MM.1S (cell line): ENCODE data around the gene NUP62.

Experiments
- EZH2phosphoT487 ChIP-seq: fragments of 300-600 bp; sonication (generic); IDR thresholded peaks from 2 replicates; pipeline ENCODE4 v1.6.1; 2018; ENCODE audit warnings: antibody characterized with exemption, low read length
- TF ChIP-seq, protein P1 (sequence below): fragments of 300-600 bp; sonication (generic); IDR thresholded peaks from 2 replicates; pipeline ENCODE4 v1.5.1; 2016; ENCODE audit warnings: antibody characterized with exemption, low read length, mixed read lengths

DNA sequence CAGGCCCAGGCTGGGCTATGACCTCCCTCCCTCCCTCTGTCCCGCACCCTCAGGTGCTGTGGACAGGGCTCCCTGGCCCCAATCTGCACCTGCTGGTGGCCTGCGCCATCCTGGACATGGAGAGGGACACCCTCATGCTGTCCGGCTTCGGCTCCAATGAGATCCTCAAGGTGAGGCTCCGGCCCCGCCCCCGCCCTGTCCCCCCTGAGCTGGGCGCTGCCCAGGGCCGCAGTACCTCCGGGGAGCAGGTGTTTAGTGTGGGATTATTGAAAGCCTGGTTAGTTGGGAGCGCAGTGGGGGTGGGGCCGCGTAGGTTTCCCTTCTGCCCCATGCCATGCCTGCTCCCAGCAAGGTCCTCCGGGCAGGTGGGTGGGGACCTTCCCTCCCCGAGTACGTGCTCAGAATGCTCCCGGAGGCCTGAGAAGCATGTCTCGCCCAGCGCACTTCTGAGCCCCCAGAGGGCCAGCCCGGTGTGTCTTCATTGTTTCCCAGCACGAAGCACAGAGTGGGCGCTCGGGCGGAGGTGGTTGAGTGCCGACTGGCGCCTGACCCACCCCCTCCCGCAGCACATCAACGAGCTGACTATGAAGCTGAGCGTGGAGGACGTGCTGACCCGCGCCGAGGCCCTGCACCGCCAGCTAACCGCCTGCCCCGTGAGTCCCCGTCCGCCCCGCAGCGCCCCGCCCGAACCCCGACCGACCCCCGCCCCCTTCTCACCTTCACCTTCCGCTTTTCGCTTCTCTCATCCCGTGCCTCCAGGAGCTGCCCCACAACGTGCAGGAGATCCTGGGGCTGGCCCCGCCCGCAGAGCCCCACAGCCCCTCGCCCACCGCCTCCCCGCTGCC lies 41.4 kb downstream of the NUP62 start:
- TF ChIP-seq, protein P1, sequence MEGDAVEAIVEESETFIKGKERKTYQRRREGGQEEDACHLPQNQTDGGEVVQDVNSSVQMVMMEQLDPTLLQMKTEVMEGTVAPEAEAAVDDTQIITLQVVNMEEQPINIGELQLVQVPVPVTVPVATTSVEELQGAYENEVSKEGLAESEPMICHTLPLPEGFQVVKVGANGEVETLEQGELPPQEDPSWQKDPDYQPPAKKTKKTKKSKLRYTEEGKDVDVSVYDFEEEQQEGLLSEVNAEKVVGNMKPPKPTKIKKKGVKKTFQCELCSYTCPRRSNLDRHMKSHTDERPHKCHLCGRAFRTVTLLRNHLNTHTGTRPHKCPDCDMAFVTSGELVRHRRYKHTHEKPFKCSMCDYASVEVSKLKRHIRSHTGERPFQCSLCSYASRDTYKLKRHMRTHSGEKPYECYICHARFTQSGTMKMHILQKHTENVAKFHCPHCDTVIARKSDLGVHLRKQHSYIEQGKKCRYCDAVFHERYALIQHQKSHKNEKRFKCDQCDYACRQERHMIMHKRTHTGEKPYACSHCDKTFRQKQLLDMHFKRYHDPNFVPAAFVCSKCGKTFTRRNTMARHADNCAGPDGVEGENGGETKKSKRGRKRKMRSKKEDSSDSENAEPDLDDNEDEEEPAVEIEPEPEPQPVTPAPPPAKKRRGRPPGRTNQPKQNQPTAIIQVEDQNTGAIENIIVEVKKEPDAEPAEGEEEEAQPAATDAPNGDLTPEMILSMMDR = no peak
- no peak for TF ChIP-seq EZH2phosphoT487
